ENCODE data around the gene FXYD6.

- TF ChIP-seq YY1 (IDR thresholded peaks at IDR 0.05; ENCODE audit: insufficient read depth, insufficient read length) (no peak), ZNF274 (IDR thresholded peaks at IDR 0.05; ENCODE audit: low read depth, low read length) (no peak), SUZ12 (IDR thresholded peaks at IDR 0.05; ENCODE audit: extremely low read depth, insufficient read depth, insufficient read length) (no peak)
Measured at GRCh38 chr11:117911694-117912093, 35.2 kb upstream of the FXYD6 start.
